Breast epithelium (tissue), 4 donors: ENCODE data around the gene TAF4B. TPM values are rescaled to one million over a fixed set of nuclear protein-coding genes. Genes with fewer than 3 reads are reported as not detected.

ENCODE experiments used
- DNase-seq, 2 donors: peaks; one replicate each; pipeline ENCODE4 v3.0.0-alpha.2; 2019; ENCODE audit warnings: low spot score in 2 of 2
- H3K27ac ChIP-seq, 2 donors: fragments of 200-600 bp; sonication (generic) in 1 of 2; one replicate each; pipeline ENCODE4 v1.5.1; 2016 to 2019; ENCODE audit warnings: mild to moderate bottlenecking in 1 of 2
- H3K27me3 ChIP-seq, 2 donors: fragments of 200-600 bp; sonication (generic) in 1 of 2; one replicate each; pipeline versions ENCODE4 v1.5.1 to v1.6.0; 2017 to 2019; ENCODE audit warnings: control low read depth in 1 of 2, mild to moderate bottlenecking in 1 of 2
- H3K36me3 ChIP-seq: fragments of 200-600 bp; one replicate; pipeline ENCODE4 v1.5.1; 2019
- H3K4me1 ChIP-seq, 2 donors: fragments of 200-600 bp; sonication (generic); one replicate each; pipeline ENCODE4 v1.5.1; 2016 to 2019; ENCODE audit warnings: control low read depth in 1 of 2
- H3K4me3 ChIP-seq, 3 donors: fragments of 200-600 bp; sonication (generic); 1 replicate in 2 of 3; 2 replicates in 1 of 3; pipeline ENCODE4 v1.5.1; 2016 to 2019; ENCODE audit warnings: mild to moderate bottlenecking in 3 of 3, moderate library complexity in 2 of 3
- H3K9me3 ChIP-seq, 2 donors: fragments of 200-600 bp; sonication (generic) in 1 of 2; one replicate each; pipeline ENCODE4 v1.5.1; 2016 to 2019; ENCODE audit warnings: control low read depth in 1 of 2
- CTCF ChIP-seq, 3 donors: fragments of 450-650 bp; IDR thresholded peaks; one replicate each; pipeline ENCODE4 v1.5.1; 2016 to 2017; ENCODE audit warnings: antibody characterized with exemption in 3 of 3, mild to moderate bottlenecking in 3 of 3, moderate library complexity in 3 of 3
- POLR2A ChIP-seq: fragments of 450-650 bp; IDR thresholded peaks from one replicate; pipeline ENCODE4 v1.6.1; 2016; ENCODE audit warnings: antibody characterized with exemption, mild to moderate bottlenecking, moderate library complexity
- POLR2AphosphoS5 ChIP-seq, 3 donors: sonication (generic); formaldehyde crosslinking; IDR thresholded peaks; one replicate each; pipeline ENCODE4 v1.6.1; 2017; ENCODE audit warnings: antibody characterized with exemption in 3 of 3
- intact Hi-C: fragments of 100-400 bp; cut with DNase I; formaldehyde crosslinking; loops from one replicate; pipeline ENCODE4 v1.15.1; 2023; ENCODE audit warnings: low total_unique reads
- total RNA-seq, 3 donors: library from RNA; depleted of rRNA; stranded (reverse); fragments of >200 nt; gene quantifications; one replicate each; pipeline ENCODE4 v1.1.0, GENCODE V29; 2016

TAF4B gene
- total RNA-seq = 10 to 100 TPM; 13.6 to 16.8 (median 14.1) TPM

GRCh38 chr18:26226229-26227050 lies at the start of gene TAF4B:
Gene TAF4B (plus strand): TSS chr18:26226445. CDS start chr18:26226934, 489 bp downstream.
- TF ChIP-seq POLR2A (no peak), POLR2AphosphoS5 (IDR thresholded peaks at IDR 0.05) (peak; percentile 45 to 52 (median 50)), CTCF (IDR thresholded peaks at IDR 0.05) (no peak)
- Histone ChIP-seq H3K9me3 (no peaks in the 10 kb centered on the region), H3K4me1 (no peaks in the 10 kb centered on the region), H3K27ac (peak within 1 kb of the TSS; percentile 80 to 83), H3K27me3 (no peaks in the 10 kb centered on the region), H3K4me3 (peak within 1 kb of the TSS; percentile 80 to 99 (median 93)), H3K36me3 (no peaks in the 10 kb centered on the region)
- intact Hi-C loops = no loop called here
- peak; percentile 92 for DNase-seq

- TF ChIP-seq CTCF (IDR thresholded peaks at IDR 0.05) (no peak), POLR2A (no peak), POLR2AphosphoS5 (IDR thresholded peaks at IDR 0.05) (no peak)
- DNase-seq = no peak
- intact Hi-C loops = no loop called here
- Histone ChIP-seq H3K4me1 (no peaks in the 10 kb centered on the region), H3K36me3 (no peaks in the 10 kb centered on the region), H3K27me3 (no peaks in the 10 kb centered on the region), H3K9me3 (no peaks in the 10 kb centered on the region), H3K4me3 (no peak overlapping the region), H3K27ac (no peak overlapping the region)
These were observed 44.9 kb upstream of the TAF4B start for GRCh38 chr18:26181343-26181826.

GRCh38 chr18:26183395-26184112 lies 42.7 kb upstream of the TAF4B start:
- Histone ChIP-seq H3K27me3 (no peaks in the 10 kb centered on the region), H3K4me3 (no peak overlapping the region), H3K9me3 (peaks cover 0 to 7% of the 10 kb centered on the region in 2 donors), H3K27ac (no peak overlapping the region), H3K4me1 (no peaks in the 10 kb centered on the region), H3K36me3 (no peaks in the 10 kb centered on the region)
- no peak for TF ChIP-seq CTCF (IDR thresholded peaks at IDR 0.05)
- no peak for TF ChIP-seq POLR2AphosphoS5 (IDR thresholded peaks at IDR 0.05)
- no peak for TF ChIP-seq POLR2A
- intact Hi-C loops = no loop called here
- no peak for DNase-seq

GRCh38 chr18:26185267-26185666 lies 41.0 kb upstream of the TAF4B start:
- no peak for DNase-seq
- Histone ChIP-seq H3K4me1 (no peaks in the 10 kb centered on the region), H3K9me3 (peaks cover 0 to 7% of the 10 kb centered on the region in 2 donors), H3K36me3 (no peaks in the 10 kb centered on the region), H3K27me3 (no peaks in the 10 kb centered on the region), H3K4me3 (no peak overlapping the region), H3K27ac (no peak overlapping the region)
- no peak for TF ChIP-seq POLR2A
- TF ChIP-seq CTCF (IDR thresholded peaks at IDR 0.05) = no peak
- no peak for TF ChIP-seq POLR2AphosphoS5 (IDR thresholded peaks at IDR 0.05)
- intact Hi-C loops = no loop called here

GRCh38 chr18:26190506-26190905 lies 35.7 kb upstream of the TAF4B start:
- Histone ChIP-seq H3K36me3 (no peaks in the 10 kb centered on the region), H3K4me3 (no peak overlapping the region), H3K27me3 (no peaks in the 10 kb centered on the region), H3K4me1 (no peaks in the 10 kb centered on the region), H3K27ac (no peak overlapping the region), H3K9me3 (peaks cover 0 to 7% of the 10 kb centered on the region in 2 donors)
- DNase-seq = no peak
- intact Hi-C loops = loop anchor here (5.0 kb wide), 1 partner anchor 1298 kb away; no protein-coding TSS in a partner anchor
- TF ChIP-seq CTCF (IDR thresholded peaks at IDR 0.05) = no peak
- TF ChIP-seq POLR2AphosphoS5 (IDR thresholded peaks at IDR 0.05) = no peak
- TF ChIP-seq POLR2A = no peak
